HepG2 (cell line): ENCODE measurements around the gene SOCS1. TPM values are rescaled to one million over a fixed set of nuclear protein-coding genes. Genes with fewer than 3 reads are reported as not detected.

Experiments used
- CHCHD3 ChIP-seq: sonication (generic); formaldehyde crosslinking; IDR thresholded peaks from 2 replicates; pipeline ENCODE4 v1.8.0; 2022; ENCODE audit warnings: mild to moderate bottlenecking, missing genetic modification reagents, moderate library complexity
- CREM ChIP-seq, 2 experiments: sonication (generic) in 1 of 2; formaldehyde crosslinking in 1 of 2; IDR thresholded peaks; 2 replicates each; pipeline versions ENCODE4 v1.4.0 to v1.6.1; 2016 to 2020; ENCODE audit warnings: antibody characterized with exemption in 1 of 2, mild to moderate bottlenecking in 1 of 2, missing genetic modification reagents in 1 of 2
- HMGA1 ChIP-seq: sonication (generic); formaldehyde crosslinking; conservative IDR thresholded peaks from 2 replicates; pipeline ENCODE4 v1.4.0; 2020; ENCODE audit warnings: missing genetic modification reagents
- HNF1A ChIP-seq, 2 experiments: sonication (generic) in 1 of 2; formaldehyde crosslinking in 1 of 2; IDR thresholded peaks; 2 replicates each; pipeline versions ENCODE4 v1.4.0 to v1.6.1; 2016 to 2020; ENCODE audit warnings: borderline replicate concordance in 1 of 2, low read depth in 1 of 2, mild to moderate bottlenecking in 1 of 2, missing genetic modification reagents in 1 of 2
- MEIS1 ChIP-seq: sonication (generic); formaldehyde crosslinking; IDR thresholded peaks from 2 replicates; pipeline ENCODE4 v1.9.0; 2021; ENCODE audit warnings: mild to moderate bottlenecking, missing genetic modification reagents, moderate library complexity, borderline replicate concordance
- MEIS2 ChIP-seq: sonication (generic); formaldehyde crosslinking; IDR thresholded peaks from 2 replicates; pipeline ENCODE4 v1.9.0; 2021; ENCODE audit warnings: mild to moderate bottlenecking, missing genetic modification reagents
- PAX8 ChIP-seq: sonication (generic); formaldehyde crosslinking; IDR thresholded peaks from 2 replicates; pipeline ENCODE4 v1.8.0; 2022; ENCODE audit warnings: mild to moderate bottlenecking, missing genetic modification reagents, borderline replicate concordance
- PAXIP1 ChIP-seq: sonication (generic); formaldehyde crosslinking; conservative IDR thresholded peaks from 2 replicates; pipeline ENCODE4 v1.4.0; 2020; ENCODE audit warnings: mild to moderate bottlenecking, missing genetic modification reagents, moderate library complexity
- POGZ ChIP-seq: sonication (generic); formaldehyde crosslinking; IDR thresholded peaks from 2 replicates; pipeline ENCODE4 v1.4.0; 2020; ENCODE audit warnings: mild to moderate bottlenecking, missing genetic modification reagents
- PRDM15 ChIP-seq: sonication (generic); formaldehyde crosslinking; IDR thresholded peaks from 2 replicates; pipeline ENCODE4 v1.4.0; 2020; ENCODE audit warnings: missing genetic modification reagents
- ZNF275 ChIP-seq: sonication (generic); formaldehyde crosslinking; IDR thresholded peaks from 2 replicates; pipeline ENCODE4 v1.8.0; 2022; ENCODE audit warnings: missing genetic modification reagents, mild to moderate bottlenecking, inconsistent platforms, borderline replicate concordance
- ZNF329 ChIP-seq: sonication (generic); formaldehyde crosslinking; IDR thresholded peaks from 2 replicates; pipeline ENCODE4 v1.9.0; 2021; ENCODE audit warnings: low read depth, mild to moderate bottlenecking, missing genetic modification reagents
- ZNF761 ChIP-seq: sonication (generic); formaldehyde crosslinking; conservative IDR thresholded peaks from 2 replicates; pipeline ENCODE4 v1.4.0; 2020; ENCODE audit warnings: mild to moderate bottlenecking, missing genetic modification reagents
- polyA plus RNA-seq, 8 experiments: library from polyadenylated mRNA; depleted of rRNA in 3 of 8; stranded (reverse) in 7 of 8; unstranded in 1 of 8; fragments of >200 nt; fragmentation: Illumina TruSeq in 4 of 8; extraction: Trizol in 4 of 8; gene quantifications; 2 replicates each; pipeline versions ENCODE4 v1.2.1 to v1.2.3, GENCODE V29; 2011 to 2016; ENCODE audit warnings: low read depth in 4 of 8, missing spikeins in 1 of 8, mixed read lengths in 1 of 8; ENCODE audit not compliant: insufficient read depth in 1 of 8
- total RNA-seq, 5 experiments: library from RNA; depleted of rRNA; stranded (reverse); fragments of >200 nt; fragmentation: Illumina TruSeq; extraction: Trizol; gene quantifications; 2 replicates each; pipeline ENCODE4 v1.2.3, GENCODE V29; 2016; ENCODE audit warnings: low read depth in 1 of 5

The SOCS1 gene
- total and polyA plus RNA-seq, 2 of the 13 experiments (the other 11 are each of a cell fraction or from before 2014, with no cell fraction given): 5.3 to 6.3 TPM

GRCh38 chr16:11254913-11255736 is 879 bp downstream of the SOCS1 start (continued):
- no peak for TF ChIP-seq ZNF329 (CRISPR knock-in tag)
- no peak for TF ChIP-seq ZNF275 (CRISPR knock-in tag)
- no peak for TF ChIP-seq PAXIP1 (CRISPR knock-in tag)
- no peak for TF ChIP-seq HNF1A (IDR thresholded peaks at IDR 0.05; ENCODE audit: low read depth)
- no peak for TF ChIP-seq HNF1A (CRISPR knock-in tag; IDR thresholded peaks at IDR 0.05; ENCODE audit: borderline replicate concordance)
- TF ChIP-seq POGZ (CRISPR knock-in tag): no peak
- peak; percentile 53; the same call in 1 of the 2 replicates for TF ChIP-seq CHCHD3 (CRISPR knock-in tag)
- 0 out of 2 replicates have a peak, but pooled peaks have one; percentile 31 for TF ChIP-seq MEIS2 (CRISPR knock-in tag)
- no peak; the same call in 1 of the 2 replicates for TF ChIP-seq ZNF761 (CRISPR knock-in tag)
- peak; percentile 2; the same call in 1 of the 2 replicates for TF ChIP-seq PRDM15
- no peak for TF ChIP-seq CREM (IDR thresholded peaks at IDR 0.05)
- no peak for TF ChIP-seq CREM (CRISPR knock-in tag; IDR thresholded peaks at IDR 0.05)
- TF ChIP-seq MEIS1 (CRISPR knock-in tag): no peak
- no peak for TF ChIP-seq HMGA1 (CRISPR knock-in tag)
- TF ChIP-seq PAX8 (CRISPR knock-in tag): no peak
